ENCODE measurements around the gene AK9.

Gene AK9

DNA sequence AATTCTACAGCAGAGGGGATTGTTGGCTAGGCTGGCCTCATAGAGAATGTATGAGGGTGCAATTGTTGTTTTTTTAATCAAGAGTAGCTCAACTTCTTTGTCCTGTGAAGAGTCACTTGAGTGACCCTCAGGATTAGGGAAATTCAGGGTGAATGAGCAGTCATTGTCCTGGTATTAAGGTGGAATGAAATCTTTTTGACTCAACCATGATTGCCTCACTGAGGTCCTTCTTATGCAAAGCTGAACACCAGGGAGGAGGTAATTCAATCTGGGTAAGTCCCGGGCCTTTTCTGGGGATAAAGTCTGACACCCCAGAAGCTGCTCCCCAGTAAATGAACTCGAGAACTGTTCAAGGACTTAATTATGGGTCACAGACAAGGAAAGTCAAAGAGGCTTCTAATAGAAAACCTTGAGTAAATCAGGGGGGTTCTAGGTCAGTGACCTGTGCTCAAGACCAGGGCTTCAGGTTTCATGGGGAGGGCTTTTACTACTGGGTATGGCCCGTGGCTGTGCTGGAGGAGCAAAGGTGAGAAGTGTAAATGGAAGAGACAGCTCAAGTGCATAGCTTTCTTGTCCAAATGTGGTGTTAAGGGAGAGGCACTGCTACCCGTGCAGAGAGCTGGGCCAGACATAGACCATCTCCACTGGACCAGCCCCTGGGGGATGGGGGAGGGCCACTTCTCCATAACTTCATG, 182.7 kb downstream of the AK9 start:
- DNase-seq: no peak

DNA sequence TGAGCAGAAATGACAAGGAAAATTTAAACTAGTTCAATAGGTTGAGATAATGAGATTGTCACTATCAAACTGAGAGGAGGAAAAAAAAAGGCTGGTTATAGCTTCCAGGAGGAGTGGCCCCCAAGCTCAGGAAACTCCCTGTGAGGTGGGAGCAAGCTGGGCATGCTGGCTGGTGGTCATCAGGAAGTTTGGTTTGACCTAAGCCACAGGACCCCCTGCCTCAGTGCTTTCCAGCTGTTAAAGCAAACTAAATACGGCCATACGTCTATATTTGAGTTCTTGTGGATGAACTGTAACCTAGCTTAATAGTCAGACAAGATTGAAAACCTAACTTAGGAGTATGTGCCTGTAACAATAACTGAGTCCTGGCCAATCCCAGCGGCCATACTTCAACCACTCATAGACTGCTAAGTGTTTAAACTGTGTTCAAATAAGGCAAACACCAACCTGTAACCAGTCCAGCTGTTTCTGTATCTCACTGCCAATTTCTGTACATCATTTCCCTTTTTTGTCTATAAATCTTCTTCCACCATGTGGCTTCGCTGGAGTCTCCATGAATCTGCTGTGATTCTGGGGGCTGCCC, 183.4 kb downstream of the AK9 start:
- DNase-seq: no peak

DNA sequence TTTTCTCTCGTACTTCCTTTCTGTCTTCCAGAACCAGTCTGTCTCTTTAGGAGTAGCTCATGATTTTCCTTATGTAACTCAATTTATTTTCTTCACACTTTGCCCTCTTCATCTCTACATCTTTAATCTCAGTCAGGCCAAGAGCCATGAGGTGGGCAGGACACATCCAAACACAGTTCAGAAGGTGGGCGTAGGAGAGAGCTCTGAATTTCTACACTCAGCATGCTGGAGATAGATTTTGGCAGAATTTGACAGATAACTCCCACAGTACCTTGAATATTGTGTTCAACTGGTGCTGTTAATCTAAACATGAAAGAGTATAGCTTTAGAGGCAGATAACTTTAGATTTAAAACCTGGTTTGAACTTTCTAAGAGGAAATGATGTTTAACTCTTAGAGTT, 184.2 kb downstream of the AK9 start:
- DNase-seq: no peak

DNA sequence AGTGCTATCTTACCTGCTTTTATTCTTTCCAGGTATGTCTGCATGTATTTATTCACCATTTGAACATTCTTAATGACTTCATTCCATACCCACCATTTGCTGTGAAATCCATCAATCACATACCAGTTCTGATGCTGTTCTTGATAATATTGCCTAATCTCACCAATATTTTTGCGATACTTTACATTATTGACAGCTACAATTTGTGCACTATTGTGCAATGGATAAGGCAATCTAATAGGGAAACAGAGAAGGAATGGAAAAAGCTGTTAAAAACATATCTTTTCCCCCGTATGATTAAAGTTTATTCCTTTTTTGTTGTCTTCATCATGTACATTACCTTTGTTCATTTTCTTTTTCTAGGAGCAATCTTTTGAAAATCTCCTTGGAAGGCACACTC, 184.7 kb downstream of the AK9 start:
- no peak for DNase-seq

DNA sequence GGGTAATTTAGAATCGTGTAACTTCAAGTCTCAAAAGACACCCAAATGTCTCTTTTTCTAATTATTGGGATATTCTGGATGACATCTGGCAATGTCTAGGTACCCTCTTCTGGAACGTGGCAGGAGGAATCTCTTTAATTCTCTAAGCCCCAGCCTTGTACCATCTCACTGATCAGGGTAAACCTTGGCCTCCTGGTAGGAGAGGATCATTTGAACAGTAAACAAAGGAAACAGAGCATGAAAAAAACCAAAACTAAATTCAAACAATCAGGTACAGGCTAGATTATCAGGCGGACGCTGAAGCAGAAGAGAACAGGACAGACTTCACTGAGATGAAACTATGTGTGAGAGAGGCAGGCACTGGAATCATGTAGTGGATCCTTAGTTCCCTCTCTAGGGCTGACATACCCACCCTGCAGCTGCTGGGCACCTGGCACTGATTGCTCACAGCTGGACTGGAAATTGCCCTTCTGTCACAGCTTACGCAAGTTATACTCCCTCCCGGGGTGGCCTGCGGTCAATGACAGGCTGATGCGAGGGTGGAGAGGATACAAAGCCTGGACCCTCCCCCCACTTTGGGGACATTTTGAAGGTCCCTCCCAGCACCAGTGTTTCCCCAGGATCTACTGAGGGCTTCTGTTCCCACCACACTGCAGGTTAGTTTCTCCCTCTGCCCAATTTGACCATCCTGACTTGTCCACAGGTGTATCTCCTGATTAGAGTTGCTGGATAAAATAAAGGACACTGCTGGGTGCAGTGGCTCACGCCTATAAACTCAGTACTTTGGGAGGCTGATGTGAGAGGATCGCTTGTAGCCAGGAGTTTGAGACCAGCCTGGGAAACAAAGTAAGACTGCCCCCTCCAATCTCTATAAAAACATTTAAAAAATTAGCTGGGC, 187.4 kb downstream of the AK9 start:
- peak; percentile 71 for DNase-seq

DNA sequence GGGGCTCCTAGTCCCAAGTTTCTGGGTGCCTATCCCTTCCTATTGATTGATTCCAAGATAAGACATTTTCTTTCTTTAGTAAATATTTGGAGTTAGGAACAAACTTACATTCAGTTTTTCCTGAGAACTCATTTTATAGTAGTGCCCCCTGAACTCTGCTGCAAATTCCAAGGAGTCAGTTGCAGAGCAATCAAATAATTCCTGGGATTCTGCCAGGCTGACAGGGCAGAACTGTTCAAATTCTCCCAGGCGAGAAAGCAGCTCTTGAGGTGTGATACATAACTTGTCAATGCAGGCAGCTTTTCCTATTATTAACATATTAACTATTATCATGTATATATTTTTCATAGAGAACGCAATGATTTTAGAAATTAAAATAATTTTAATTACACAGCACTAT, 192.1 kb downstream of the AK9 start:
- DNase-seq: no peak

GRCh38 chr6:109498052-109498451, 192.9 kb downstream of the AK9 start:
- no peak for DNase-seq

- no peak for DNase-seq
Measured at GRCh38 chr6:109496036-109496772, 194.8 kb downstream of the AK9 start.

DNA sequence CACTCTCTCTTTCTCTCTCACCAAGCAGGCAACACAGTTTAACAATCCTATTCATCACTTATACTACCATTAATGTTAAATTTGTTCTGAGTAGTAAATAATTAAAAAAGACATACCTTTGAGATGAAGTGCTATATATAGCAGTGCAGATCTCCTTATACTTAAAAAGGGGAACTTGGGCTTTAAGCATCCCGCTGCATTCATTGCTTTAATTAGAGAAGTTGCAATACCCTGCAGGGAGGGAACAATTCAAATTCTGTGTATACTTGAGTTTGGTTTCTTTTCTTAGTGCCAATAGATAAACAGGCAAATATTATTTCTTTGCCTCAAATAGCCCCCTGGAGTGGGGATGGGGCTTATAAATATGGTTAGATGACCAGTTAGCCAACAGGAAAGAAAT, 197.1 kb downstream of the AK9 start:
- DNase-seq: no peak

- DNase-seq: no peak
Measured at GRCh38 chr6:109491207-109491938, 199.6 kb downstream of the AK9 start.

- DNase-seq: no peak
Measured at GRCh38 chr6:109490713-109491112, 200.3 kb downstream of the AK9 start.

DNA sequence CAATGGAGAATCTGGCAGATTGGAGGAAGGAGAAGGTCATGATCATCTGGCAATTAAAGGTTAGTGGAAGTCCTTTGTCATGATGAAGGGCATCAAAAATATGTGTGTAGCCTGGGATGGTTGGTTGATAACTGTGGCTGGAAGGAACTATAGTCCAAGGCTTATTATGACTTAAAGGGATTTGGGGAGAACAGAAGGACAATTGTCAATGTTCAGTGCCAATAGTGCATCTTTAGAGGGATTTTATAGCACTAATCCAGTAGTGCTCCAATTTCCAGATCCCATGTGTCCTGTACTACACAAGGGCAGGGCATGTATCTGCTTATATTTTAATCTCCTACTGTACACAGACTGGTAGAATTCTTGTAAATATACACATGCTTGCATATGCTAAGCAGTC, 203.0 kb downstream of the AK9 start:
- no peak for DNase-seq

GRCh38 chr6:109486068-109486467, 204.9 kb downstream of the AK9 start:
- no peak for DNase-seq

- no peak for DNase-seq
Measured at GRCh38 chr6:109485266-109485935, 205.6 kb downstream of the AK9 start.

- DNase-seq: peak; percentile 40
Measured at GRCh38 chr6:109484122-109484521, 206.9 kb downstream of the AK9 start.

GRCh38 chr6:109483735-109484057, 207.3 kb downstream of the AK9 start:
- no peak for DNase-seq

DNA sequence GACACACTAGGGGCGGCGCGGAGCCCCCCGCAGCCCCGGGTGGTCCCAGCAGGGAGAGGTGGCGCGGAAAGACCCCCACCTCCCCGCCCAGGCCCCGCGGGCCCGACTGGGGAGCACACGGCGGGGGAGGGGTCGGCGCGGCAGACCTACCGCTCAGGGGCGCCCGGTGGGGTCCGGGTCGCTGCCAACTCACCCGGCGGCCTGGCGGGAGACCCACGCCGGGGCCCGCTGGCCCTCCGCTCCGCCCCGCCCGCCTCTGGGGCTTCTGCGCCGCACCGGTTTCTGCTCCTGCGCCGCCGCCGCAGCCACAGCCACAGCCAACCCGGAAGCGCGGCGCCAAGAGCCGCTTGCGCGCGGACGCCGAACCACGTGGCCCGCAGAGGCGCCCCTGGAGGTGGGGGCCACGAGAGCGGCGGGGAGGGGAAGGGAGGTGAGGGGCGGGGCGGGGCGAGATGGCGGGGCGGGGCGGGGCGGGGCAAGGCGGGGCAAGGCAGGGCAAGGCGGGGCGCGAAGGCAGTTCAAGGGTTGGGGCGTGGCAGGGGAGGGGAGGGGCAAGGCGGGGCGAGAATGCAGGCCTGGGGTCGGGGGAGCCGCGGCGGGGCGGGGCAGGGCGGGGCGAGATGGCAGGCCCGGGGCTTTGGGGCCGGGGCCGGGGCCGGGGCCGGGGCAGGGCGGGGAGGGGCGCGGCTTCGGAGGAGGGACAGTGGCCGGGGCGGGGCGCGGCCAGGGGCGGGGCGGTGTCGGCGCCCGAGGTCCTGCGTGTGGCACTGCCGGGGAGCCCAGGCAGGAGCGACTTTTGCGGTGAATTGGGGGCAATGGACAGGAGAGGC, 207.9 kb downstream of the AK9 start, which contains the start of gene ZBTB24:
ZBTB24 (minus strand) TSS at position 315 of the 830 bp plus-strand sequence. CDS start 1,193 bp downstream, outside the sequence.
- peak; percentile 92 for DNase-seq

DNA sequence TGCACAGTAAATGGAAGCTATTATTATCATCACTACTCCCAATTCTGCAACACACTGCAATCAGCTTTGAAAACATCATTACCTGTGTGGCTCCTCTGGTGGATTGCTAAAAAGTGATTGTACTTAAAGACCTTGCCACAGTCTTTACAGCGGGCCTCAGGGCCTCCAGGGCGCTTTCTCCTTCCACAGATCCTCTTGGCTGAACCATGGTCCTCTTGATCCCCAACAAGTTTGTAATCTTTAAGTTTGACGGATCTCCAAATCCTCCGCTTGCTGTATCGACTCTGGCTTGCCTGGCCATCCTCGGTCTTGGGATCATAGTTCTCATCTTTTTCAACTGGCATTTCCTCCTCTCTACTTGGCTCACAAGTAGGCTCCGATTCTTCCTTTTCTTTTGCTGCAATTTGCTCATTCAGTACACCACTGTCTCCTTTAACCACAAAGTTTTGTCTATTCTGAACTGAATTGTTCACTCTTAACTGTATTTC, 210.0 kb downstream of the AK9 start:
- no peak for DNase-seq

GRCh38 chr6:109478841-109479624, 212.0 kb downstream of the AK9 start:
- DNase-seq: no peak

Data from right hindlimb (tissue), 1 donor.